ENCODE data around the gene SLC1A3.

Gene SLC1A3

DNA sequence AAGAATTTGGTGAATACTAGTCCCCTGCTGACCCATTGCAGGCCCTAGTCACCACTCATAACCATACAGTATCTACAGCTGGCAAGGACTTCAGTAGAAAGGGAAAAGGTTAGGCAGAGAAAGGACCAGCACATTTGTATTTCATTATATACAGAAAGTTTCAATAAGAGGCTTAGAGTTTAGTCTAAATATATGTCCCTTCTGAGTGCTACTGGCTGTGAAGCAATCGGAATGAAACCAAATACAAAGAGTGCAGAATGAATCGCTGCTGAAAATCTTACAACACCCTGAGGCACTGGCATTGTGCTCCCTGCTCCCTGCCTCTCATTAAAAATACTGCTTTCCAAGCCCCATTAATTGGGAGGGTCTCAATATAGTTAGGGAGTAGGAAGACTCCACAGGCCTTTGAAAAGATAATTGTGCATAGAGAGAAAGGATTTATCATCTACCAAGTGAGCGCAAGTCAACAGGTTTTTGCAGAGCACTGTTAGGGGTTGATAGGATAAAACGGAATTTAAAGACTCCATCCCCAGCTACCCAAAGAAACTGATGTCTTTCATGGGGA lies 110.8 kb downstream of the SLC1A3 start:
- TF ChIP-seq, protein P1, sequence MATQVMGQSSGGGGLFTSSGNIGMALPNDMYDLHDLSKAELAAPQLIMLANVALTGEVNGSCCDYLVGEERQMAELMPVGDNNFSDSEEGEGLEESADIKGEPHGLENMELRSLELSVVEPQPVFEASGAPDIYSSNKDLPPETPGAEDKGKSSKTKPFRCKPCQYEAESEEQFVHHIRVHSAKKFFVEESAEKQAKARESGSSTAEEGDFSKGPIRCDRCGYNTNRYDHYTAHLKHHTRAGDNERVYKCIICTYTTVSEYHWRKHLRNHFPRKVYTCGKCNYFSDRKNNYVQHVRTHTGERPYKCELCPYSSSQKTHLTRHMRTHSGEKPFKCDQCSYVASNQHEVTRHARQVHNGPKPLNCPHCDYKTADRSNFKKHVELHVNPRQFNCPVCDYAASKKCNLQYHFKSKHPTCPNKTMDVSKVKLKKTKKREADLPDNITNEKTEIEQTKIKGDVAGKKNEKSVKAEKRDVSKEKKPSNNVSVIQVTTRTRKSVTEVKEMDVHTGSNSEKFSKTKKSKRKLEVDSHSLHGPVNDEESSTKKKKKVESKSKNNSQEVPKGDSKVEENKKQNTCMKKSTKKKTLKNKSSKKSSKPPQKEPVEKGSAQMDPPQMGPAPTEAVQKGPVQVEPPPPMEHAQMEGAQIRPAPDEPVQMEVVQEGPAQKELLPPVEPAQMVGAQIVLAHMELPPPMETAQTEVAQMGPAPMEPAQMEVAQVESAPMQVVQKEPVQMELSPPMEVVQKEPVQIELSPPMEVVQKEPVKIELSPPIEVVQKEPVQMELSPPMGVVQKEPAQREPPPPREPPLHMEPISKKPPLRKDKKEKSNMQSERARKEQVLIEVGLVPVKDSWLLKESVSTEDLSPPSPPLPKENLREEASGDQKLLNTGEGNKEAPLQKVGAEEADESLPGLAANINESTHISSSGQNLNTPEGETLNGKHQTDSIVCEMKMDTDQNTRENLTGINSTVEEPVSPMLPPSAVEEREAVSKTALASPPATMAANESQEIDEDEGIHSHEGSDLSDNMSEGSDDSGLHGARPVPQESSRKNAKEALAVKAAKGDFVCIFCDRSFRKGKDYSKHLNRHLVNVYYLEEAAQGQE (IDR thresholded peaks at IDR 0.05; ENCODE audit: insufficient read depth in 1 of 2, low read depth in 2 of 2, low read length in 2 of 2): no peak
- no peak for TF ChIP-seq POLR2AphosphoS5 (IDR thresholded peaks at IDR 0.05; ENCODE audit: low read depth, low read length)

DNA sequence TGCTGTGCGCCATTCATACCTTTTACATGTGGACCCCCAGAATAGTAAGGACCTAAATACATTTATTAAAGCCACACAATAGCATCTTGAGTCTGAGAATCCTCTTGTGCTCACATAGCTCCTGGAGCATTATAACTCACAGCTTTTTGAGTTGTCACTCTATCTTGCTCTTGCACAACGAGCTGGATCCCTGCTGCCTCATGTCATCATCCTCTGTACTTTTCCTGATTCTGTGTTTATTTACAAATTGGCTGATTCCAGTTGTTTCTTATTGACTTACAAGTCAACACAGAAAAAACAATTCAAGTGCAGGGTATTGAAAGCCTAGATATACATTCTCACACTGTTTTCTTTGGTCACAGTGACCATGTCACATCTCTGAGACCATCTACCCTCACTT lies 112.9 kb downstream of the SLC1A3 start:
- no peak for TF ChIP-seq FOXP2 (optimal IDR thresholded peaks at IDR 0.05; ENCODE audit: borderline replicate concordance, extremely low read depth, extremely low read length, insufficient read depth)
- no peak for TF ChIP-seq POLR2AphosphoS5 (IDR thresholded peaks at IDR 0.05; ENCODE audit: low read depth, low read length)
- TF ChIP-seq SIN3A (IDR thresholded peaks at IDR 0.05; ENCODE audit: borderline replicate concordance, insufficient read depth, low read length): no peak
- TF ChIP-seq, protein P1 (IDR thresholded peaks at IDR 0.05; ENCODE audit: insufficient read depth in 1 of 2, low read depth in 2 of 2, low read length in 2 of 2): no peak
- no peak for TF ChIP-seq TAF1 (IDR thresholded peaks at IDR 0.05; ENCODE audit: borderline replicate concordance, insufficient read depth, low read length)

DNA sequence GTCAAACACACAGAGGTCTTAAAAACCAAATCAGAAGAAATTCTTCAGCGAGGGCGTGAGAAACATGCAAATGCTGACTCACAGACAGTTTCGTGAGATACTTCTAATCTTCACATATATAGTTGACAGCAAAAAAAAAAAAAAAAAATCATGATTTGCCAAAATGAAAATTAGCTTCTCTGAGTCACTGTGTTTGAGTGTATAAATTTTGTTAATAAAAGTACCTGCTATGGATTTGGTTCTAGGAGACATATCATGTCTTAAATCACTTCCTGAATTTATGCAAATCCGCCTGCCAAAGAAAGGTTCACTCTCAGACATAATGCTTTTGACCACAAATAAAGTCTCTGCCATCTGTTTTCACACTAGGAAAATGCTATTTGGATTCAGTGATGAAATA lies 114.3 kb downstream of the SLC1A3 start:
- TF ChIP-seq, protein P1 (IDR thresholded peaks at IDR 0.05; ENCODE audit: insufficient read depth in 1 of 2, low read depth in 2 of 2, low read length in 2 of 2): no peak
- TF ChIP-seq POLR2AphosphoS5 (IDR thresholded peaks at IDR 0.05; ENCODE audit: low read depth, low read length): no peak
- TF ChIP-seq SIN3A (IDR thresholded peaks at IDR 0.05; ENCODE audit: borderline replicate concordance, insufficient read depth, low read length): no peak
- TF ChIP-seq TAF1 (IDR thresholded peaks at IDR 0.05; ENCODE audit: borderline replicate concordance, insufficient read depth, low read length): no peak
- TF ChIP-seq FOXP2 (optimal IDR thresholded peaks at IDR 0.05; ENCODE audit: borderline replicate concordance, extremely low read depth, extremely low read length, insufficient read depth): no peak

DNA sequence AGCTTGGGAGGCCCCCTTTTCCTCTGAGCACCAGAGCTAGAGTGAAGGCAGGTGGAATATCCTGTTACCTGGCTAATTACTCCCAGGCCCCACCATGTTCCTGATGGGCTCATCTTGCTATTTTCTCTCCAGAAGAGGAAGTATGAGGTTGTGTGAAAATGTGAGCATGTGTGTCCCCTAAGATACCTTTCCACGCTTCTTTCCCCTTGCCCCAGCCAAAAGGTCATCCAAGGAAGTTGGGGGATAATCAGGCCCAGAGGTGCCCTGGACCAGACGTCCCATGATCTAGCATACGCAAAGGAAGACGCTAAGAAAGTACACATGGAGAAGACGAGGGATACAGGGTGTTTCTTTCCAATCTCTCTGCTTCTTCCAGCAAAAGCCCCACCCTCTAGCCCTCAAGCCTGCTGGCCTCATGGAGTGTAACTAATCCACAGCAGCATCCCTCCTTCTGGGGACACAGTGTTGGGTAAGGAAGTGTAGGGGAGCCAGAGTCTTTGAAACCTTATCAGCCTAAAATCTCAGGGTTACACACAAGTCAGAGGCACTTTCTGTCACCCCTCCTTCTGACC lies 115.3 kb downstream of the SLC1A3 start:
- TF ChIP-seq SIN3A (IDR thresholded peaks at IDR 0.05; ENCODE audit: borderline replicate concordance, insufficient read depth, low read length): no peak
- no peak for TF ChIP-seq FOXP2 (optimal IDR thresholded peaks at IDR 0.05; ENCODE audit: borderline replicate concordance, extremely low read depth, extremely low read length, insufficient read depth)
- TF ChIP-seq, protein P1 (IDR thresholded peaks at IDR 0.05; ENCODE audit: insufficient read depth in 1 of 2, low read depth in 2 of 2, low read length in 2 of 2): no peak

DNA sequence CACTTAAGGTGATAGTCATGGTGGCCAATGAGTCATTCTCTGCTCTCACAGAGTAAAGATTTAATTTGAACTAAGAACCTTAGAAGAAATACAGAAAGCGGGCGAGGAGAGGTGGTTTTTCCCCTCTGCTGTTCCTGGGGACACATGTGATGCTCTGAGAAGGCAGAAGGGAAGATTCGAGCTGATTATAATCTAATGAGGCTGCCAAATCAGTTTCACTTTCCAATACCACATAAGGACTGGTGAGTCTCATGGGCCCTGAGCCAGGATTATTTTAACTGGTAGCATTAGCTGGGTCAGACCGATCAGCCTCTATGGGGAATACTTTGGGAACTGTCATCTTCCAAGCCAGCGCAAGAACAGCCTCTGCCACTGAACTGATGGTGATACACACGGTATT lies 116.5 kb downstream of the SLC1A3 start:
- TF ChIP-seq SIN3A (IDR thresholded peaks at IDR 0.05; ENCODE audit: borderline replicate concordance, insufficient read depth, low read length) (no peak), TAF1 (IDR thresholded peaks at IDR 0.05; ENCODE audit: borderline replicate concordance, insufficient read depth, low read length) (no peak)

Data from PFSK-1 (cell line).